Endothelial cell of umbilical vein (primary cell): ENCODE data around the gene ENGASE.

Source experiments
- EZH2 ChIP-seq: IDR thresholded peaks from 2 replicates; pipeline ENCODE4 v1.6.1; 2012; ENCODE audit warnings: borderline replicate concordance, low read depth, mild to moderate bottlenecking, moderate library complexity, low read length, inconsistent platforms; ENCODE audit not compliant: severe bottlenecking
- TF ChIP-seq, protein P1 (sequence below), 2 donors: IDR thresholded peaks; 1 replicate in 1 of 2; 2 replicates in 1 of 2; pipeline ENCODE4 v1.5.1; 2011; ENCODE audit warnings: low read length in 2 of 2, mild to moderate bottlenecking in 2 of 2, moderate library complexity in 2 of 2, control low read depth in 1 of 2, inconsistent platforms in 1 of 2, low read depth in 1 of 2; ENCODE audit not compliant: insufficient read depth in 1 of 2; ENCODE audit errors: extremely low read depth in 1 of 2

DNA sequence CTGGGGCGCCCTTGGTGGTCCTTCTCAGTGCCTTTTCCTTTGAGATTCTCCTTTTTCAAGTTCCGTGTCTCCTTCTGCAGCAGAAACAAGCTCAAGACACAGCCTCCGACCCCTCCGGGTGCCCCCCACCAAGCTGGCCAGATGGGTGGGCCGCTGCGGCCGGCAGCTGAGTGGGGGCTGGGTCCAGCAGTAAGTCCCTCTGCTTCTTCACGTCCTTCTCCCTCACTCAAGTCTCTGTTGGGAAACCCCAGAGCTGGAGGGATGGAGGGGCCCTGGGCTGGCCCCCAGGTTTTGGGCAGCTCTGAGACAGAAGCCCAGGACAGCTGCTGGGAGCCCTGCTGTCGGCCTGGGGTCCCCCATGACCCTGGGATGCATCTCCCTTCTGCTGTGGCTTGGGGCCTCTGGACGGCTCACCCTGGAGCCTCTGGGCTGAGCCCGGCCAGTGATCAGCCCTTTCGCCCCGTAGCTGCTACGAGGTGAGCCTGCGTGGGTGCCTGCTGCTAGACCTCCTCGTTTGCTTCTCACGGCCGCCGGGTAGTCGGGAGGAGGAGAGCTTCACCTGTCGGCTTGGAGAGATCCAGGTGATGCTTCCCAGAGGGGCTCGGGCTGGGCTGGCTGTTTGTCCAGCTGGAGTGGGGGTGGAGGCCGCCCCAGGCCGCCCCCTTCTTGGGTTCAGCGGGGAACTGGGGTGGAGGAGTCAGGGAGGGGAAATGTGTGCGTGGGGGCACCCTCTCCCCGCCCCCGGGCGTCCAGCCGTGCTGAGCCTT is 10.7 kb downstream of the ENGASE start:
- no peak for TF ChIP-seq EZH2
- TF ChIP-seq, protein P1, sequence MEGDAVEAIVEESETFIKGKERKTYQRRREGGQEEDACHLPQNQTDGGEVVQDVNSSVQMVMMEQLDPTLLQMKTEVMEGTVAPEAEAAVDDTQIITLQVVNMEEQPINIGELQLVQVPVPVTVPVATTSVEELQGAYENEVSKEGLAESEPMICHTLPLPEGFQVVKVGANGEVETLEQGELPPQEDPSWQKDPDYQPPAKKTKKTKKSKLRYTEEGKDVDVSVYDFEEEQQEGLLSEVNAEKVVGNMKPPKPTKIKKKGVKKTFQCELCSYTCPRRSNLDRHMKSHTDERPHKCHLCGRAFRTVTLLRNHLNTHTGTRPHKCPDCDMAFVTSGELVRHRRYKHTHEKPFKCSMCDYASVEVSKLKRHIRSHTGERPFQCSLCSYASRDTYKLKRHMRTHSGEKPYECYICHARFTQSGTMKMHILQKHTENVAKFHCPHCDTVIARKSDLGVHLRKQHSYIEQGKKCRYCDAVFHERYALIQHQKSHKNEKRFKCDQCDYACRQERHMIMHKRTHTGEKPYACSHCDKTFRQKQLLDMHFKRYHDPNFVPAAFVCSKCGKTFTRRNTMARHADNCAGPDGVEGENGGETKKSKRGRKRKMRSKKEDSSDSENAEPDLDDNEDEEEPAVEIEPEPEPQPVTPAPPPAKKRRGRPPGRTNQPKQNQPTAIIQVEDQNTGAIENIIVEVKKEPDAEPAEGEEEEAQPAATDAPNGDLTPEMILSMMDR (IDR thresholded peaks at IDR 0.05; ENCODE audit: extremely low read depth in 1 of 2, insufficient read depth in 1 of 2, low read depth in 1 of 2, low read length in 2 of 2): no peak
